ENCODE measurements around the gene MBD6. TPM values are rescaled to one million over a fixed set of nuclear protein-coding genes. Genes with fewer than 3 reads are reported as not detected.

Gene MBD6
- total and polyA plus RNA-seq, 2 of the 13 experiments (the other 11 are each of a cell fraction or from before 2014, with no cell fraction given) = 4.1 to 5.9 TPM

- TF ChIP-seq HIC2 (CRISPR knock-in tag; IDR thresholded peaks at IDR 0.05; ENCODE audit: low read depth) (no peak), CCDC6 (CRISPR knock-in tag; IDR thresholded peaks at IDR 0.05) (no peak), ZNF468 (CRISPR knock-in tag; IDR thresholded peaks at IDR 0.05) (no peak), ZNF616 (CRISPR knock-in tag; IDR thresholded peaks at IDR 0.05; ENCODE audit: low read depth) (no peak), SKI (IDR thresholded peaks at IDR 0.05; ENCODE audit: partially characterized antibody) (no peak), GATA4 (IDR thresholded peaks at IDR 0.05; ENCODE audit: borderline replicate concordance, low read depth) (no peak), KLF15 (CRISPR knock-in tag; IDR thresholded peaks at IDR 0.05; ENCODE audit: borderline replicate concordance) (no peak), FOXP1 (IDR thresholded peaks at IDR 0.05) (no peak), FOXP1 (CRISPR knock-in tag; IDR thresholded peaks at IDR 0.05) (no peak), ZNF550 (CRISPR knock-in tag; IDR thresholded peaks at IDR 0.05; ENCODE audit: borderline replicate concordance) (no peak), USF2 (IDR thresholded peaks at IDR 0.05; ENCODE audit: low read depth, low read length) (no peak), USF2 (CRISPR knock-in tag; IDR thresholded peaks at IDR 0.05; ENCODE audit: borderline replicate concordance) (no peak), ZNF230 (CRISPR knock-in tag; IDR thresholded peaks at IDR 0.05) (0 out of 2 replicates have a peak, but pooled peaks have one; percentile 54)
- TF ChIP-seq, protein P1, sequence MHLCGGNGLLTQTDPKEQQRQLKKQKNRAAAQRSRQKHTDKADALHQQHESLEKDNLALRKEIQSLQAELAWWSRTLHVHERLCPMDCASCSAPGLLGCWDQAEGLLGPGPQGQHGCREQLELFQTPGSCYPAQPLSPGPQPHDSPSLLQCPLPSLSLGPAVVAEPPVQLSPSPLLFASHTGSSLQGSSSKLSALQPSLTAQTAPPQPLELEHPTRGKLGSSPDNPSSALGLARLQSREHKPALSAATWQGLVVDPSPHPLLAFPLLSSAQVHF (CRISPR knock-in tag; IDR thresholded peaks at IDR 0.05) = no peak
- TF ChIP-seq, protein P2, sequence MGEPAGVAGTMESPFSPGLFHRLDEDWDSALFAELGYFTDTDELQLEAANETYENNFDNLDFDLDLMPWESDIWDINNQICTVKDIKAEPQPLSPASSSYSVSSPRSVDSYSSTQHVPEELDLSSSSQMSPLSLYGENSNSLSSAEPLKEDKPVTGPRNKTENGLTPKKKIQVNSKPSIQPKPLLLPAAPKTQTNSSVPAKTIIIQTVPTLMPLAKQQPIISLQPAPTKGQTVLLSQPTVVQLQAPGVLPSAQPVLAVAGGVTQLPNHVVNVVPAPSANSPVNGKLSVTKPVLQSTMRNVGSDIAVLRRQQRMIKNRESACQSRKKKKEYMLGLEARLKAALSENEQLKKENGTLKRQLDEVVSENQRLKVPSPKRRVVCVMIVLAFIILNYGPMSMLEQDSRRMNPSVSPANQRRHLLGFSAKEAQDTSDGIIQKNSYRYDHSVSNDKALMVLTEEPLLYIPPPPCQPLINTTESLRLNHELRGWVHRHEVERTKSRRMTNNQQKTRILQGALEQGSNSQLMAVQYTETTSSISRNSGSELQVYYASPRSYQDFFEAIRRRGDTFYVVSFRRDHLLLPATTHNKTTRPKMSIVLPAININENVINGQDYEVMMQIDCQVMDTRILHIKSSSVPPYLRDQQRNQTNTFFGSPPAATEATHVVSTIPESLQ (CRISPR knock-in tag; conservative IDR thresholded peaks at IDR 0.05) = no peak
- TF ChIP-seq, protein P3, sequence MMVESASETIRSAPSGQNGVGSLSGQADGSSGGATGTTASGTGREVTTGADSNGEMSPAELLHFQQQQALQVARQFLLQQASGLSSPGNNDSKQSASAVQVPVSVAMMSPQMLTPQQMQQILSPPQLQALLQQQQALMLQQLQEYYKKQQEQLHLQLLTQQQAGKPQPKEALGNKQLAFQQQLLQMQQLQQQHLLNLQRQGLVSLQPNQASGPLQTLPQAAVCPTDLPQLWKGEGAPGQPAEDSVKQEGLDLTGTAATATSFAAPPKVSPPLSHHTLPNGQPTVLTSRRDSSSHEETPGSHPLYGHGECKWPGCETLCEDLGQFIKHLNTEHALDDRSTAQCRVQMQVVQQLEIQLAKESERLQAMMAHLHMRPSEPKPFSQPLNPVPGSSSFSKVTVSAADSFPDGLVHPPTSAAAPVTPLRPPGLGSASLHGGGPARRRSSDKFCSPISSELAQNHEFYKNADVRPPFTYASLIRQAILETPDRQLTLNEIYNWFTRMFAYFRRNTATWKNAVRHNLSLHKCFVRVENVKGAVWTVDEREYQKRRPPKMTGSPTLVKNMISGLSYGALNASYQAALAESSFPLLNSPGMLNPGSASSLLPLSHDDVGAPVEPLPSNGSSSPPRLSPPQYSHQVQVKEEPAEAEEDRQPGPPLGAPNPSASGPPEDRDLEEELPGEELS (CRISPR knock-in tag; IDR thresholded peaks at IDR 0.05) = 0 out of 2 replicates have a peak, but pooled peaks have one; percentile 19
- TF ChIP-seq, protein P4, sequence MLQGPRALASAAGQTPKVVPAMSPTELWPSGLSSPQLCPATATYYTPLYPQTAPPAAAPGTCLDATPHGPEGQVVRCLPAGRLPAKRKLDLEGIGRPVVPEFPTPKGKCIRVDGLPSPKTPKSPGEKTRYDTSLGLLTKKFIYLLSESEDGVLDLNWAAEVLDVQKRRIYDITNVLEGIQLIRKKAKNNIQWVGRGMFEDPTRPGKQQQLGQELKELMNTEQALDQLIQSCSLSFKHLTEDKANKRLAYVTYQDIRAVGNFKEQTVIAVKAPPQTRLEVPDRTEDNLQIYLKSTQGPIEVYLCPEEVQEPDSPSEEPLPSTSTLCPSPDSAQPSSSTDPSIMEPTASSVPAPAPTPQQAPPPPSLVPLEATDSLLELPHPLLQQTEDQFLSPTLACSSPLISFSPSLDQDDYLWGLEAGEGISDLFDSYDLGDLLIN (CRISPR knock-in tag; IDR thresholded peaks at IDR 0.05; ENCODE audit: borderline replicate concordance) = no peak
These were observed 24.0 kb downstream of the MBD6 start, which contains the start of gene DCTN2 (continued) for GRCh38 chr12:57546438-57547287.

Data from HepG2 (cell line).